Measurements from ENCODE around the gene ARID5B.

ARID5B gene

GRCh38 chr10:62057359-62057758, 155.9 kb downstream of the ARID5B start:
- no peak overlapping the region for H3K27ac ChIP-seq (replicated peaks; ENCODE audit: low read length)
- no CpG with 5 or more reads among the region's 3 CpGs for WGBS, 2 donors (ENCODE audit: extremely low coverage in 2 of 2, insufficient read length in 2 of 2, insufficient replicate concordance in 1 of 2)
- no peaks in the 10 kb centered on the region for H3K79me1 ChIP-seq (ENCODE audit: low read depth, low read length)

GRCh38 chr10:62057850-62058249, 156.4 kb downstream of the ARID5B start:
- Histone ChIP-seq H4K91ac (ENCODE audit: low read depth, low read length, poor library complexity) (no peak overlapping the region), H3K9ac (ENCODE audit: low read depth, low read length, poor library complexity) (no peak overlapping the region), H3K14ac (ENCODE audit: low read length) (no peak overlapping the region), H3K4ac (ENCODE audit: low read length) (no peak overlapping the region), H3K27me3 (ENCODE audit: control insufficient read depth in 3 of 3, insufficient read depth in 3 of 3, low read depth in 1 of 3, low read length in 3 of 3) (no peaks in the 10 kb centered on the region), H2BK15ac (ENCODE audit: low read length) (no peak overlapping the region), H2BK120ac (ENCODE audit: low read depth, low read length) (no peak overlapping the region), H2AFZ (ENCODE audit: low read length) (no peak overlapping the region), H2AK5ac (ENCODE audit: low read depth, low read length) (no peak overlapping the region), H2BK5ac (ENCODE audit: low read length) (no peak overlapping the region), H3K23ac (ENCODE audit: low read depth, low read length, poor library complexity) (no peak overlapping the region), H3K79me1 (ENCODE audit: low read depth, low read length) (no peaks in the 10 kb centered on the region), H3K27ac (replicated peaks; ENCODE audit: low read length) (no peak overlapping the region), H3K9me3 (replicated peaks in 1 of 2; ENCODE audit: control insufficient read depth in 2 of 2, insufficient read depth in 1 of 2, low read depth in 1 of 2, low read length in 2 of 2) (peaks cover 0 to 10% of the 10 kb centered on the region in 2 donors), H4K8ac (ENCODE audit: low read depth, low read length) (no peak overlapping the region), H3K4me3 (ENCODE audit: low read length in 2 of 2) (no peak overlapping the region), H3K4me1 (ENCODE audit: control insufficient read depth in 2 of 2, insufficient read depth in 1 of 2, low read depth in 1 of 2, low read length in 2 of 2) (no peaks in the 10 kb centered on the region), H2BK12ac (ENCODE audit: low read length) (no peak overlapping the region), H3K18ac (ENCODE audit: low read length) (no peak overlapping the region), H3K36me3 (replicated peaks in 1 of 2; ENCODE audit: control insufficient read depth in 2 of 2, insufficient read depth in 2 of 2, low read length in 2 of 2) (peaks cover 0 to 60% of the 10 kb centered on the region in 2 donors), H3K4me2 (ENCODE audit: insufficient read depth, low read length, poor library complexity, severe bottlenecking) (no peak overlapping the region)
- WGBS, 2 donors (ENCODE audit: extremely low coverage in 2 of 2, insufficient read length in 2 of 2, insufficient replicate concordance in 1 of 2): no CpG with 5 or more reads among the region's 5 CpGs
- DNase-seq (ENCODE audit: low spot score): no peak

More at GRCh38 chr10:62057359-62057758, 155.9 kb downstream of the ARID5B start:
- H3K4me1 ChIP-seq (ENCODE audit: control insufficient read depth in 2 of 2, insufficient read depth in 1 of 2, low read depth in 1 of 2, low read length in 2 of 2): no peaks in the 10 kb centered on the region
- H3K27me3 ChIP-seq (ENCODE audit: control insufficient read depth in 3 of 3, insufficient read depth in 3 of 3, low read depth in 1 of 3, low read length in 3 of 3): no peaks in the 10 kb centered on the region
- H3K4me3 ChIP-seq (ENCODE audit: low read length in 2 of 2): no peak overlapping the region
- no peak overlapping the region for H2BK120ac ChIP-seq (ENCODE audit: low read depth, low read length)
- no peak overlapping the region for H2BK15ac ChIP-seq (ENCODE audit: low read length)
- peaks cover 0 to 12% of the 10 kb centered on the region in 2 donors for H3K9me3 ChIP-seq (replicated peaks in 1 of 2; ENCODE audit: control insufficient read depth in 2 of 2, insufficient read depth in 1 of 2, low read depth in 1 of 2, low read length in 2 of 2)
- no peak overlapping the region for H4K91ac ChIP-seq (ENCODE audit: low read depth, low read length, poor library complexity)
- no peak overlapping the region for H3K18ac ChIP-seq (ENCODE audit: low read length)
- H2AK5ac ChIP-seq (ENCODE audit: low read depth, low read length): no peak overlapping the region
- H2BK12ac ChIP-seq (ENCODE audit: low read length): no peak overlapping the region
- H3K23ac ChIP-seq (ENCODE audit: low read depth, low read length, poor library complexity): no peak overlapping the region
- H2BK5ac ChIP-seq (ENCODE audit: low read length): no peak overlapping the region
- H3K14ac ChIP-seq (ENCODE audit: low read length): no peak overlapping the region
- H3K9ac ChIP-seq (ENCODE audit: low read depth, low read length, poor library complexity): no peak overlapping the region
- H2AFZ ChIP-seq (ENCODE audit: low read length): no peak overlapping the region
- H3K4ac ChIP-seq (ENCODE audit: low read length): no peak overlapping the region
- no peak overlapping the region for H4K8ac ChIP-seq (ENCODE audit: low read depth, low read length)
- peaks cover 0 to 65% of the 10 kb centered on the region in 2 donors for H3K36me3 ChIP-seq (replicated peaks in 1 of 2; ENCODE audit: control insufficient read depth in 2 of 2, insufficient read depth in 2 of 2, low read length in 2 of 2)
- DNase-seq (ENCODE audit: low spot score): no peak
- H3K4me2 ChIP-seq (ENCODE audit: insufficient read depth, low read length, poor library complexity, severe bottlenecking): no peak overlapping the region

GRCh38 chr10:62058476-62058875, 157.0 kb downstream of the ARID5B start:
- peaks cover 0 to 55% of the 10 kb centered on the region in 2 donors for H3K36me3 ChIP-seq (replicated peaks in 1 of 2; ENCODE audit: control insufficient read depth in 2 of 2, insufficient read depth in 2 of 2, low read length in 2 of 2)
- WGBS, 2 donors (ENCODE audit: extremely low coverage in 2 of 2, insufficient read length in 2 of 2, insufficient replicate concordance in 1 of 2): no CpG with 5 or more reads among the region's 2 CpGs
- H4K91ac ChIP-seq (ENCODE audit: low read depth, low read length, poor library complexity): no peak overlapping the region
- H2AFZ ChIP-seq (ENCODE audit: low read length): no peak overlapping the region
- no peak overlapping the region for H3K27ac ChIP-seq (replicated peaks; ENCODE audit: low read length)
- no peak overlapping the region for H2BK12ac ChIP-seq (ENCODE audit: low read length)
- no peaks in the 10 kb centered on the region for H3K4me1 ChIP-seq (ENCODE audit: control insufficient read depth in 2 of 2, insufficient read depth in 1 of 2, low read depth in 1 of 2, low read length in 2 of 2)
- no peak overlapping the region for H3K14ac ChIP-seq (ENCODE audit: low read length)
- no peak overlapping the region for H3K23ac ChIP-seq (ENCODE audit: low read depth, low read length, poor library complexity)
- H2BK120ac ChIP-seq (ENCODE audit: low read depth, low read length): no peak overlapping the region
- H2AK5ac ChIP-seq (ENCODE audit: low read depth, low read length): no peak overlapping the region
- no peak overlapping the region for H3K9ac ChIP-seq (ENCODE audit: low read depth, low read length, poor library complexity)
- H2BK15ac ChIP-seq (ENCODE audit: low read length): no peak overlapping the region
- H3K27me3 ChIP-seq (ENCODE audit: control insufficient read depth in 3 of 3, insufficient read depth in 3 of 3, low read depth in 1 of 3, low read length in 3 of 3): no peaks in the 10 kb centered on the region
- no peak overlapping the region for H3K4ac ChIP-seq (ENCODE audit: low read length)
- H3K79me1 ChIP-seq (ENCODE audit: low read depth, low read length): no peaks in the 10 kb centered on the region
- no peak overlapping the region for H2BK5ac ChIP-seq (ENCODE audit: low read length)
- H3K4me3 ChIP-seq (ENCODE audit: low read length in 2 of 2): no peak overlapping the region
- no peak overlapping the region for H4K8ac ChIP-seq (ENCODE audit: low read depth, low read length)
- no peak overlapping the region for H3K4me2 ChIP-seq (ENCODE audit: insufficient read depth, low read length, poor library complexity, severe bottlenecking)
- H3K18ac ChIP-seq (ENCODE audit: low read length): no peak overlapping the region
- peaks cover 0 to 7% of the 10 kb centered on the region in 2 donors for H3K9me3 ChIP-seq (replicated peaks in 1 of 2; ENCODE audit: control insufficient read depth in 2 of 2, insufficient read depth in 1 of 2, low read depth in 1 of 2, low read length in 2 of 2)
- no peak for DNase-seq (ENCODE audit: low spot score)

DNA sequence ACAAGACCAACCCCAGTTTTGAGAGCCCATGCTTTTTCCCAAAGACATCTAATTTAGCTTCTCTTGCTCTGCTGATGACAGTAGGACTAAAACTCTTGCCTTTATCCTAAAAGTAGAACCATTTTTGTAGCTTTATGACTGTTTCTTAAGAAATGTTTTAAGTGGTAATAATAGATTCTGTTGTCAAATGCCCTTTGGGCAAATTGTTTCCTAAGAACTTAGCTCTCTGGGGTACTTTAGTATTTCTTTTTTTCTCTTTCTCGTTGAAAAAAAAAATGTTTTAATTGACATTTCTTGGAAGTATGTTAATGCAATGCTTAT, 157.4 kb downstream of the ARID5B start:
- Histone ChIP-seq H2BK15ac (ENCODE audit: low read length) (no peak overlapping the region), H3K4me3 (ENCODE audit: low read length in 2 of 2) (no peak overlapping the region)

More for the DNA sequence above, 157.4 kb downstream of the ARID5B start:
- H4K8ac ChIP-seq (ENCODE audit: low read depth, low read length): no peak overlapping the region
- H3K18ac ChIP-seq (ENCODE audit: low read length): no peak overlapping the region
- no peaks in the 10 kb centered on the region for H3K79me1 ChIP-seq (ENCODE audit: low read depth, low read length)
- H3K27me3 ChIP-seq (ENCODE audit: control insufficient read depth in 3 of 3, insufficient read depth in 3 of 3, low read depth in 1 of 3, low read length in 3 of 3): no peaks in the 10 kb centered on the region
- no peak overlapping the region for H2BK5ac ChIP-seq (ENCODE audit: low read length)
- H3K23ac ChIP-seq (ENCODE audit: low read depth, low read length, poor library complexity): no peak overlapping the region
- no peak overlapping the region for H4K91ac ChIP-seq (ENCODE audit: low read depth, low read length, poor library complexity)
- H2AK5ac ChIP-seq (ENCODE audit: low read depth, low read length): no peak overlapping the region
- no peak overlapping the region for H3K27ac ChIP-seq (replicated peaks; ENCODE audit: low read length)
- no peak overlapping the region for H2BK120ac ChIP-seq (ENCODE audit: low read depth, low read length)
- H3K9ac ChIP-seq (ENCODE audit: low read depth, low read length, poor library complexity): no peak overlapping the region
- peaks cover 0 to 54% of the 10 kb centered on the region in 2 donors for H3K36me3 ChIP-seq (replicated peaks in 1 of 2; ENCODE audit: control insufficient read depth in 2 of 2, insufficient read depth in 2 of 2, low read length in 2 of 2)
- H2AFZ ChIP-seq (ENCODE audit: low read length): no peak overlapping the region
- H3K4me1 ChIP-seq (ENCODE audit: control insufficient read depth in 2 of 2, insufficient read depth in 1 of 2, low read depth in 1 of 2, low read length in 2 of 2): no peaks in the 10 kb centered on the region
- H3K14ac ChIP-seq (ENCODE audit: low read length): no peak overlapping the region
- no CpG with 5 or more reads among the region's 1 CpG for WGBS, 2 donors (ENCODE audit: extremely low coverage in 2 of 2, insufficient read length in 2 of 2, insufficient replicate concordance in 1 of 2)
- H3K4ac ChIP-seq (ENCODE audit: low read length): no peak overlapping the region
- H3K9me3 ChIP-seq (replicated peaks in 1 of 2; ENCODE audit: control insufficient read depth in 2 of 2, insufficient read depth in 1 of 2, low read depth in 1 of 2, low read length in 2 of 2): peaks cover 0 to 5% of the 10 kb centered on the region in 2 donors
- DNase-seq (ENCODE audit: low spot score): no peak
- no peak overlapping the region for H2BK12ac ChIP-seq (ENCODE audit: low read length)
- no peak overlapping the region for H3K4me2 ChIP-seq (ENCODE audit: insufficient read depth, low read length, poor library complexity, severe bottlenecking)
